Chondrocyte (in vitro differentiated cells): ENCODE results near the gene TCF7L1. TPM values are rescaled to one million over a fixed set of nuclear protein-coding genes. Genes with fewer than 3 reads are reported as not detected.
"Not testable (repeated sequence)": the region's sequence is repeated elsewhere in the genome, so short reads cannot be mapped to it uniquely, and the experiment has no call there.

Source experiments
- DNase-seq: peaks from one replicate; pipeline ENCODE4 v3.0.0; 2021; ENCODE audit warnings: mixed read lengths, low spot score
- H3K27ac Mint-ChIP-seq: one replicate; pipeline ENCODE4 v1.8.0; 2021; ENCODE audit warnings: mild to moderate bottlenecking, moderate library complexity, mixed read lengths; ENCODE audit not compliant: unreplicated experiment
- H3K27me3 Mint-ChIP-seq: 2 replicates; pipeline ENCODE4 v1.8.0; 2021; ENCODE audit warnings: low read depth, mixed read lengths
- H3K36me3 Mint-ChIP-seq: 2 replicates; pipeline ENCODE4 v1.8.0; 2021; ENCODE audit warnings: low read depth, mixed read lengths
- H3K4me1 Mint-ChIP-seq: 2 replicates; pipeline ENCODE4 v1.8.0; 2021; ENCODE audit warnings: low read depth, mild to moderate bottlenecking, mixed read lengths
- H3K4me3 Mint-ChIP-seq: one replicate; pipeline ENCODE4 v1.8.0; 2021; ENCODE audit warnings: mild to moderate bottlenecking, moderate library complexity, mixed read lengths; ENCODE audit not compliant: unreplicated experiment
- H3K9me3 Mint-ChIP-seq: 2 replicates; pipeline ENCODE4 v1.8.0; 2021; ENCODE audit warnings: low read depth, mixed read lengths
- CTCF ChIP-seq: fragments of 200-600 bp; sonication (generic); IDR thresholded peaks from 2 replicates; pipeline ENCODE4 v1.5.0; 2021; ENCODE audit warnings: antibody characterized with exemption, mild to moderate bottlenecking, moderate library complexity
- total RNA-seq: library from RNA; stranded (reverse); gene quantifications from 3 replicates; pipeline ENCODE4 v1.2.1, GENCODE V29; 2021

Gene TCF7L1
- total RNA-seq, 1 donor from 2014 or later, result 35.0 TPM

DNA sequence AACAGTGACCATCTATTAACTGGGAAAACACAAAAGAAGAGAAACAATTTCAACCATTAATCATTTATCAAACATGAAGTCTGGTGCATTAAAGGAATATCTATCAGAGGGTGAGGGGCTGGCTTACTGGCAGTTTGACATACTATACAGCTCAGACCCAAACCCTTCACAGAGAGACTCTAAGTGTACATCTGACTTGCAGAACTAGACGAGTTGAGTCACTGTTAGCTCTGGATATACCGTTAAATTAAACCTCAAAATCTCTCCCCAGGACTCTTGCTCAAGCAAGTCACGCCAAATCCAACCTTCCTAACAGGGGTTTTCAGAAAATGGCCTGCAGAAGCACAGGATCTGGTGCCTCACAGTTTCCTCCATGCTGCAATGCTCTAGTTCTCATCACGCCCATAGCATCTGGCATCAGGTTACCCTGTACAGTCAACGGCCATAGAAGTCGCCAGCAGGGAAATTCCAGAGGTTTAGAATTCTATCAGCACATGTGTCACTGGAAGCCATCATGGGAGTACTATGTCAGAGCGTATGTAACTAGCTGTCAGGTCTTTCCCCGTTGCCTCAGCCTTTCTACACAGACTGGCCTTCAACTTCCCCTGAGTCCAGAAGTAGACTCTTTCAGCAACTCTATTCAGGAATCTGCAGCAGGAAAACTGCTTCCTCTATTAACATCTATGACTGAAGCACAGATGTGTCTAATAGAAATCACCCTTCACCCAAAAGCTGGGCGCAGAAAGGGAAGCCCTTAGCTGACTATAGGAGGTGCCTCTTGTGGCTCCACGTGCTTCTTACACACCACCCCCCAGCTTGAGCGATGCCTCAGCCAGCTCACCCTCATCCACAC lies 185.3 kb downstream of the TCF7L1 start:
- no peak for TF ChIP-seq CTCF
- Mint-ChIP-seq H3K36me3 (peaks cover 41% of the 10 kb centered on the region), H3K4me1 (peaks cover 34% of the 10 kb centered on the region), H3K4me3 (no peak overlapping the region), H3K9me3 (no peaks in the 10 kb centered on the region), H3K27me3 (no peaks in the 10 kb centered on the region), H3K27ac (peak overlapping the region; percentile 65)
- DNase-seq, result no peak

- Mint-ChIP-seq H3K4me3 (no peak overlapping the region), H3K36me3 (peaks cover 45% of the 10 kb centered on the region), H3K9me3 (no peaks in the 10 kb centered on the region), H3K4me1 (peaks cover 30% of the 10 kb centered on the region), H3K27ac (peak overlapping the region; percentile 0), H3K27me3 (no peaks in the 10 kb centered on the region)
- TF ChIP-seq CTCF, result no peak
- DNase-seq, result no peak
These were observed 186.6 kb downstream of the TCF7L1 start for GRCh38 chr2:85319796-85320195.

DNA sequence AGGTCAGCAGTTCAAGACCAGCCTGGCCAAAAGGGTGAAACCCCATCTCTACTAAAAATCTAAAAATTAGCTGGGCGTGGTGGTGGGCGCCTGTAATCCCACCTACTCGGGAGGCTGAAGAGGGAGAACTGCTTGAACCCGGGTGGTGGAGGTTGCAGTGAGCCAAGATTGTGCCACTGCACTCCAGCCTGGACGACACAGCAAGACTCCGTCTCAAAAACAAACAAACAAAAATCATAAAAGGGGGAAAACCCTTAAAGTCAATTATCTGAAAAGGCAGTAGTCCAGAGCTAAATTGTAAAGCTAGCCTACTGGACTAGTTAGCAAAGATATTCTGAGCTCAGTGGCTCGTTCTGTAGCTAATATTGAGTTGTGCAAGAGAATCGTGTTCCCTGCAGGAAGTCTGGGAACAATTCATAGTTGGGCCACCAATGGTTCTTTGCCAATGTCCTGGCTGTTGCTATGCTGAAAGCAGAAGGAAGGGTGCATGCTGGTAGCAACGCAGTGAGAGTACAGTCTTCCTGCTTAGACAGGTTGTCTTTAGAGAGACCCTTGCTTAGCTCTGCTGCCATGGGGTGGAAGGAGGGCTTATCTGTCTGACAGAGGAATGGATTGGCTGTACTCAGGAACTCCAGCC lies 190.3 kb downstream of the TCF7L1 start:
- H3K4me3 Mint-ChIP-seq, result no peak overlapping the region
- DNase-seq, result no peak
- no peaks in the 10 kb centered on the region for H3K9me3 Mint-ChIP-seq
- H3K36me3 Mint-ChIP-seq, result peaks cover 37% of the 10 kb centered on the region
- H3K27ac Mint-ChIP-seq, result no peak overlapping the region
- H3K4me1 Mint-ChIP-seq, result peaks cover 54% of the 10 kb centered on the region
- no peaks in the 10 kb centered on the region for H3K27me3 Mint-ChIP-seq
- TF ChIP-seq CTCF, result no peak

DNA sequence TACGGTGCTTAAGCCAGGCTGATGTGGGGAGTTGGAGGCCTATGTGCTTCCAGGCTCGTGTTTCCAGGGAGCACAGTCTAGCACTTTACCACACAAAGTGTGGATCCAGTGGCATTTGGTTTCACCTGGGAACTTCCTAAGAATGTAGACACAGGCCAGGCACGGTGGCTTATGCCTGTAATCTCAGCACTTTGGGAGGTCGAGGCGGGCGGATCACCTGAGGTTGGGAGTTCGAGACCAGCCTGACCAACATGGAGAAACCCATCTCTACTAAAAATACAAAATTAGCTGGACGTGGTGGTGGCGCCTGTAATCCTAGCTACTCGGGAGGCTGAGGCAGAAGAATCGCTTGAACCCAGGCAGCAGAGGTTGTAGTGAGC lies 190.8 kb downstream of the TCF7L1 start:
- H3K27me3 Mint-ChIP-seq, DNase-seq, H3K27ac Mint-ChIP-seq, H3K9me3 Mint-ChIP-seq, H3K4me3 Mint-ChIP-seq: not testable (repeated sequence)
- H3K4me1 Mint-ChIP-seq, result peaks cover 53% of the 10 kb centered on the region
- H3K36me3 Mint-ChIP-seq, result peaks cover 35% of the 10 kb centered on the region

DNA sequence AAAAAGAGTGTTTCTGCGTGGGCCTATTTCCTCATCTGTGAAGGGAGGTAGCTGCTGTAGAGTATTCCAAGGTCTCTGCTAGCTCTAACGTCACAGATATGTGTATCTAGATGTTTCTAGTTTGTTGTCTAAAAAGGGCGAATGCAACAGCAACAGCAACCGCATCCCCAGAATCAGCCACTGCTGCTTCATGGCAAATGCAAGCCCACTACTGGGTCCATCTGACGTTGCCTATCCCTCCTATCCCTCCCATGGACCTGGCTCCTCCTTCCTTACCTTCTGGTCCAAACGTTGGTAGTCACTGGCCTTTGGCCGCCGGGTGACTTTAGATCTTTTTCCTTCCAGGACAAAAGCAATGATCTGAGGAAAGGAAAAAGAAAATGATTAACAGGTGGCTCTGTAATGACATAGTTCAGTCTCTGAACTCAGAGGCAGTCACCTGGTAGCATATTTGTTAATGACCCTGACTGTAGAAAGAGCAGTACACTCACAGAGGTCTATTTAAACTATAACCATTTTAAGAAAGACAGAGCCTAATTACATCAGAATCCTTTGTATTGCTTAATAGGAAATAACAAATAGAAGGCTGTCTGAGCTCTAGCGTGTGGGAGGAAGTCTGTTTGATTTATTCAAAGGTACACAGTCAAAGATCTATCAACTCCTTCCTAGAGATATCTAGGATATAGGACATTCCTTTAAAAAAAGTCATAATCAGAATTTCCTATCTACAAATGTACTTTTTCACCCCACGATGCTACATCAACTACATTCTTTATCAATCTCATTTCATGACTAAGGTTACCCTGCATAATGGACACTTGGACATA lies 191.7 kb downstream of the TCF7L1 start:
- Mint-ChIP-seq H3K27me3 (no peaks in the 10 kb centered on the region), H3K27ac (peak overlapping the region; percentile 10)
- no peak for DNase-seq

More for the DNA sequence above, 191.7 kb downstream of the TCF7L1 start:
- H3K4me1 Mint-ChIP-seq, result peaks cover 50% of the 10 kb centered on the region
- peak overlapping the region; percentile 90 for H3K4me3 Mint-ChIP-seq
- H3K9me3 Mint-ChIP-seq, result no peaks in the 10 kb centered on the region
- peaks cover 31% of the 10 kb centered on the region for H3K36me3 Mint-ChIP-seq
- TF ChIP-seq CTCF, result no peak
